ENCODE results near the gene WDR6.
"Not testable (repeated sequence)": the region's sequence is repeated elsewhere in the genome, so short reads cannot be mapped to it uniquely, and the experiment has no call there.

Gene WDR6

GRCh38 chr3:49005303-49005680 is 1.9 kb upstream of the WDR6 start (continued):
- TF ChIP-seq, protein P1, sequence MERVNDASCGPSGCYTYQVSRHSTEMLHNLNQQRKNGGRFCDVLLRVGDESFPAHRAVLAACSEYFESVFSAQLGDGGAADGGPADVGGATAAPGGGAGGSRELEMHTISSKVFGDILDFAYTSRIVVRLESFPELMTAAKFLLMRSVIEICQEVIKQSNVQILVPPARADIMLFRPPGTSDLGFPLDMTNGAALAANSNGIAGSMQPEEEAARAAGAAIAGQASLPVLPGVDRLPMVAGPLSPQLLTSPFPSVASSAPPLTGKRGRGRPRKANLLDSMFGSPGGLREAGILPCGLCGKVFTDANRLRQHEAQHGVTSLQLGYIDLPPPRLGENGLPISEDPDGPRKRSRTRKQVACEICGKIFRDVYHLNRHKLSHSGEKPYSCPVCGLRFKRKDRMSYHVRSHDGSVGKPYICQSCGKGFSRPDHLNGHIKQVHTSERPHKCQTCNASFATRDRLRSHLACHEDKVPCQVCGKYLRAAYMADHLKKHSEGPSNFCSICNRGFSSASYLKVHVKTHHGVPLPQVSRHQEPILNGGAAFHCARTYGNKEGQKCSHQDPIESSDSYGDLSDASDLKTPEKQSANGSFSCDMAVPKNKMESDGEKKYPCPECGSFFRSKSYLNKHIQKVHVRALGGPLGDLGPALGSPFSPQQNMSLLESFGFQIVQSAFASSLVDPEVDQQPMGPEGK (CRISPR knock-in tag; IDR thresholded peaks at IDR 0.05; ENCODE audit: borderline replicate concordance): no peak
- TF ChIP-seq SNAI2 (CRISPR knock-in tag; IDR thresholded peaks at IDR 0.05): no peak

- TF ChIP-seq ZNF8 (CRISPR knock-in tag; IDR thresholded peaks at IDR 0.05): no peak
- TF ChIP-seq ISL1 (CRISPR knock-in tag; IDR thresholded peaks at IDR 0.05): no peak
These were observed 1.2 kb upstream of the WDR6 start for GRCh38 chr3:49005998-49006397.

DNA sequence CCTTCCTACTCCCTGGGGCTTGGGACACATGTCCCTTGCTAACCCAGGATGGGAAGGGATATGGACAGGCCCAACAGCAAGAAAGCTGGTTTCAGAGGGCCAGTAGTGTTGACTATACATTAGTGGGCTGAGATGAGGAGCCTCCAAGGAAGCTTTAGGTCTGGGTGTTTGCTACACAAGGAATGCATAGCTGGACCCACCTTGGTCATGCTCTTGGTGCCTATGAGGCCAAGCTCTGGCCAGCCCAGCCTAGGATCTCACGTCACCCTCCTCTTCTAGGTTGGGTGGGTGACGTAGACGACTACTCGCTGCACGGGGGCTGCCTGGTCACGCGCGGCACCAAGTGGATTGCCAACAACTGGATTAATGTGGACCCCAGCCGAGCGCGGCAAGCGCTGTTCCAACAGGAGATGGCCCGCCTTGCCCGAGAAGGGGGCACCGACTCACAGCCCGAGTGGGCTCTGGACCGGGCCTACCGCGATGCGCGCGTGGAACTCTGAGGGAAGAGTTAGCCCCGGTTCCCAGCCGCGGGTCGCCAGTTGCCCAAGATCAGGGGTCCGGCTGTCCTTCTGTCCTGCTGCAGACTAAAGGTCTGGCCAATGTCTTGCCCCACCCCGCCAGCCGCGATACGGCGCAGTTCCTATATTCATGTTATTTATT is 653 bp upstream of the WDR6 start:
- peak; percentile 9 for ATAC-seq
- no peak for TF ChIP-seq ZNF70 (CRISPR knock-in tag; IDR thresholded peaks at IDR 0.05)
- TF ChIP-seq ZFP3 (CRISPR knock-in tag; IDR thresholded peaks at IDR 0.05): no peak
- TF ChIP-seq, protein P2, sequence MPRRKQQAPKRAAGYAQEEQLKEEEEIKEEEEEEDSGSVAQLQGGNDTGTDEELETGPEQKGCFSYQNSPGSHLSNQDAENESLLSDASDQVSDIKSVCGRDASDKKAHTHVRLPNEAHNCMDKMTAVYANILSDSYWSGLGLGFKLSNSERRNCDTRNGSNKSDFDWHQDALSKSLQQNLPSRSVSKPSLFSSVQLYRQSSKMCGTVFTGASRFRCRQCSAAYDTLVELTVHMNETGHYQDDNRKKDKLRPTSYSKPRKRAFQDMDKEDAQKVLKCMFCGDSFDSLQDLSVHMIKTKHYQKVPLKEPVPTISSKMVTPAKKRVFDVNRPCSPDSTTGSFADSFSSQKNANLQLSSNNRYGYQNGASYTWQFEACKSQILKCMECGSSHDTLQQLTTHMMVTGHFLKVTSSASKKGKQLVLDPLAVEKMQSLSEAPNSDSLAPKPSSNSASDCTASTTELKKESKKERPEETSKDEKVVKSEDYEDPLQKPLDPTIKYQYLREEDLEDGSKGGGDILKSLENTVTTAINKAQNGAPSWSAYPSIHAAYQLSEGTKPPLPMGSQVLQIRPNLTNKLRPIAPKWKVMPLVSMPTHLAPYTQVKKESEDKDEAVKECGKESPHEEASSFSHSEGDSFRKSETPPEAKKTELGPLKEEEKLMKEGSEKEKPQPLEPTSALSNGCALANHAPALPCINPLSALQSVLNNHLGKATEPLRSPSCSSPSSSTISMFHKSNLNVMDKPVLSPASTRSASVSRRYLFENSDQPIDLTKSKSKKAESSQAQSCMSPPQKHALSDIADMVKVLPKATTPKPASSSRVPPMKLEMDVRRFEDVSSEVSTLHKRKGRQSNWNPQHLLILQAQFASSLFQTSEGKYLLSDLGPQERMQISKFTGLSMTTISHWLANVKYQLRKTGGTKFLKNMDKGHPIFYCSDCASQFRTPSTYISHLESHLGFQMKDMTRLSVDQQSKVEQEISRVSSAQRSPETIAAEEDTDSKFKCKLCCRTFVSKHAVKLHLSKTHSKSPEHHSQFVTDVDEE (CRISPR knock-in tag; IDR thresholded peaks at IDR 0.05): no peak
- TF ChIP-seq, protein P1 (CRISPR knock-in tag; IDR thresholded peaks at IDR 0.05; ENCODE audit: borderline replicate concordance): no peak
- TF ChIP-seq, protein P3, sequence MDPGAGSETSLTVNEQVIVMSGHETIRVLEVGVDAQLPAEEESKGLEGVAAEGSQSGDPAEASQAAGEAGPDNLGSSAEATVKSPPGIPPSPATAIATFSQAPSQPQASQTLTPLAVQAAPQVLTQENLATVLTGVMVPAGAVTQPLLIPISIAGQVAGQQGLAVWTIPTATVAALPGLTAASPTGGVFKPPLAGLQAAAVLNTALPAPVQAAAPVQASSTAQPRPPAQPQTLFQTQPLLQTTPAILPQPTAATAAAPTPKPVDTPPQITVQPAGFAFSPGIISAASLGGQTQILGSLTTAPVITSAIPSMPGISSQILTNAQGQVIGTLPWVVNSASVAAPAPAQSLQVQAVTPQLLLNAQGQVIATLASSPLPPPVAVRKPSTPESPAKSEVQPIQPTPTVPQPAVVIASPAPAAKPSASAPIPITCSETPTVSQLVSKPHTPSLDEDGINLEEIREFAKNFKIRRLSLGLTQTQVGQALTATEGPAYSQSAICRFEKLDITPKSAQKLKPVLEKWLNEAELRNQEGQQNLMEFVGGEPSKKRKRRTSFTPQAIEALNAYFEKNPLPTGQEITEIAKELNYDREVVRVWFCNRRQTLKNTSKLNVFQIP (CRISPR knock-in tag; IDR thresholded peaks at IDR 0.05; ENCODE audit: borderline replicate concordance, low read depth): no peak
- TF ChIP-seq TOX (CRISPR knock-in tag; IDR thresholded peaks at IDR 0.05; ENCODE audit: borderline replicate concordance): no peak
- no peak for TF ChIP-seq PPARA (CRISPR knock-in tag; IDR thresholded peaks at IDR 0.05; ENCODE audit: borderline replicate concordance)
- no peak for TF ChIP-seq GLIS3 (CRISPR knock-in tag; IDR thresholded peaks at IDR 0.05)
- TF ChIP-seq, protein P4, sequence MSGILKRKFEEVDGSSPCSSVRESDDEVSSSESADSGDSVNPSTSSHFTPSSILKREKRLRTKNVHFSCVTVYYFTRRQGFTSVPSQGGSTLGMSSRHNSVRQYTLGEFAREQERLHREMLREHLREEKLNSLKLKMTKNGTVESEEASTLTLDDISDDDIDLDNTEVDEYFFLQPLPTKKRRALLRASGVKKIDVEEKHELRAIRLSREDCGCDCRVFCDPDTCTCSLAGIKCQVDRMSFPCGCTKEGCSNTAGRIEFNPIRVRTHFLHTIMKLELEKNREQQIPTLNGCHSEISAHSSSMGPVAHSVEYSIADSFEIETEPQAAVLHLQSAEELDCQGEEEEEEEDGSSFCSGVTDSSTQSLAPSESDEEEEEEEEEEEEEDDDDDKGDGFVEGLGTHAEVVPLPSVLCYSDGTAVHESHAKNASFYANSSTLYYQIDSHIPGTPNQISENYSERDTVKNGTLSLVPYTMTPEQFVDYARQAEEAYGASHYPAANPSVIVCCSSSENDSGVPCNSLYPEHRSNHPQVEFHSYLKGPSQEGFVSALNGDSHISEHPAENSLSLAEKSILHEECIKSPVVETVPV (CRISPR knock-in tag; IDR thresholded peaks at IDR 0.05): no peak

More at GRCh38 chr3:49005998-49006397, 1.2 kb upstream of the WDR6 start:
- no peak for ATAC-seq

DNA sequence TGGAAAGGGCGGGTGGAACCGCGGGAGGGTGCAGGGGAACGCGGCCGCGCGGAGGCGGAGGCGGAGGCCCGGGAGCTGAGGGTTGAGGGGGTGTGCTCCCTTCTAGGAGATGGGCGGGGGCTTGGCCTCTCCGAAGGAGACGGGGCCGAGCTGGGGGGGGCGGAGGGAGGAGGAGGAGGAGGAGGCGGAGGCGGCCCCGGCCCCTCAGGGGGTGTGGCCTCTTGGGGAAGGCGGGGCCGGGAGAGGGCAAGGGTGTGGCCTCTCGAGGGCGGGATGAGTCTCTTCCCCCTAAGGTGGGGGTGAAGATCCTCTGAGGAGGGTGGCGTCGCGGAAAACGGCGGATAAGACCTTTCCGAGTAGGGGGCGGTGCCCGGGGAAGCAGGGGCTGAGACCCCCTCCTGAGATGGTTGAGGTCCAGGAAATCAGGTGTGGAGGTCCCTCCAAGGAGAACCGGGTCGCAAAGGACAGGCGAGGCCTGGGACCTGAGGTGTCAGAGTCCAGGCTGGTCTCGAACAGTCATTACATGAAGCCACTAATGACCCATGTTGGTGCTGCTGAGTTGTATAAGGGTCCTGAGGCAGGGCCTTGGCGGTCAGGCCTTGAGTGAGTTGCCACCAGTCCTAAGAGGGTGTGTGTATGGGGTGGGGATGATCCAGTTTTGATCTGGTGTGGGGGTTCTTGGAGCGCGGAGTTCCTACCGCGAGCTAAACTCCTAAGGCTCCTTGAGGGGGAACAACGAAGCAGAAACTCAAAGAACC is 759 bp downstream of the WDR6 start:
- TF ChIP-seq ZNF565 (CRISPR knock-in tag; conservative IDR thresholded peaks at IDR 0.05; ENCODE audit: low read depth) (no peak), ARNTL (CRISPR knock-in tag; IDR thresholded peaks at IDR 0.05; ENCODE audit: borderline replicate concordance, low read depth) (no peak), ISL1 (CRISPR knock-in tag; IDR thresholded peaks at IDR 0.05) (no peak), ZNF8 (CRISPR knock-in tag; IDR thresholded peaks at IDR 0.05) (no peak), ZC3H10 (CRISPR knock-in tag; IDR thresholded peaks at IDR 0.05) (no peak)
- TF ChIP-seq, protein P2 (CRISPR knock-in tag; IDR thresholded peaks at IDR 0.05): no peak
- TF ChIP-seq, protein P4 (CRISPR knock-in tag; IDR thresholded peaks at IDR 0.05): no peak
- ATAC-seq: peak; percentile 72

DNA sequence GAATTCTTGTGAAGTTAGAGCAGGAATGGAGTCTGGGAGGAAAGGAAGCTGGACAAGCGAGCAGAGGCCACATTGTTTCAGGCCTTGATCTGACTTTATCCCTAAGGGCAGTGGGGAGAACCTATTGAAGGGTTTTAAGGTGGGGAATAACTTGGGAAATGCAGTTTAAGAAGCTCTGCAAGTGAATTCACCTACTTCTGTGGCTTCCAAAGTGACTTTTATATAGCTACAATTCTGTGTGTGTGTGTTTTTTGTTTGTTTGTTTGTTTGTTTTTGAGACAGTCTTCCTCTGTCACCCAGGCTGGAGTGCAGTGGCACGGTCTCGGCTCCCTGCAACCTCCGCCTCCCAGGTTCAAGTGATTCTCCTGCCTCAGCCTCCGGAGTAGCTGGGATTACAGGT is 1.4 kb downstream of the WDR6 start:
- not testable (repeated sequence) for ATAC-seq

Data from SK-N-SH treated with all-trans-retinoic acid at 6 μM for 48 hours (cell line).